NAMALWA (cell line): Measurements from ENCODE around the gene CDH26.
A peak's percentile ranks its signal among the peaks of the same experiment; 100 is the strongest.
"Not testable (repeated sequence)": the region's sequence is repeated elsewhere in the genome, so short reads cannot be mapped to it uniquely, and the experiment has no call there.

Experiments
- DNase-seq: peaks from one replicate; pipeline ENCODE4 v3.0.0-alpha.2; 2015; ENCODE audit warnings: low spot score

The CDH26 gene

DNA sequence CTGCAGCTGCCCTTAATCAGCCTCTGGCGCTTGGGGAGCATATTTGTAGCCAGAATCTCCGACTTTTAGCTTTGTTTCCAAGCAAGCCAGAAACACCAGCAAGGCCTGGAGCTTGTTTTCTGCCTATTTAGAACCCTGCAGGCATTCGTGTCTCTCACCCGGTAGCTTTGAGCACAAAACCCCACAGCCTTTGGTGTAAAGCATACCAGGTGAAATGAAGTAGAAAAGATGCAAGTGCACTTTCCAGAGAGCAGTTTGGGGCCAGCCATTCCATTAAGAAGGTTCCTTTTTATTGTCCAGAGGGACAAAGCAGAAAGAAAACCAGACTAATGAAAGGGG is 17.3 kb upstream of the CDH26 start:
- DNase-seq = no peak

GRCh38 chr20:59942245-59942644 is 16.0 kb upstream of the CDH26 start:
- DNase-seq = no peak

DNA sequence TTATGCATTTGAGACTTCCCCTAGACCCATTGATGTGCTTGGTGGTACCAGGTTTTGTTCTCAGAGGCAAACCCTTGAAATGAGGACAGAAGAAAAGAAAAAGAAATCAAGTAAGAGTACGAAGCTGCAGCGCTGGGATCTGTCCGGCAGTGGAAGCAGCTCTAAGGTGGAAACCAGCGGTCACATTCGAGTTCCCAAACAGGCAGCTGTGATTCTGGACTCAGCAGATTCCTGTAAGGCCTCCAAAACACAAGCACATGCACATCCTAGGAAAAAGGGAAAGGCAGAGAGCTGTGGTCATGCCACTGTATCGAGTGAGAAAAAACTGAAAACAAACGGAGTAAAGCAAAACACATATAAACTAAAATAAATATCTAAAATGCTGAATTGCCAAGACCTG is 13.5 kb upstream of the CDH26 start:
- no peak for DNase-seq

DNA sequence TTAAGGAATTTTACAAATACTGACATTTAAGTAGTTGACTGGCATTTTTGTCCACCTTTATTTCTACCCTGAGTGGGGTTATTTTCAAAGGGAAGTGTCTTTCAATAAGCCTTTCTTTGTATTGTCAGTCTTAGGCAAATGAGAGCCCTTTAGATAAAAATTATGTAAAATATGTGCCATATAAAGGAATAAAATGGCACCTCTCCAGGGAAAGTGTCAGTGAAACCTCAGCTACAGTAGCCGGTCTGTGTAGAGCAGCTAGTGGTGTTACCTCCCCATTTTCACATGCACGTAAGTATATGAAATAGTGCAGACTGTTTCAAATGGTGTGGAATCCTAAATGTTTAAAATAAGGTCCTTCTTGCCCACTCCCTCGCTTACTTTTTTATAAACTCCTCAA is 13.0 kb upstream of the CDH26 start:
- DNase-seq = no peak

DNA sequence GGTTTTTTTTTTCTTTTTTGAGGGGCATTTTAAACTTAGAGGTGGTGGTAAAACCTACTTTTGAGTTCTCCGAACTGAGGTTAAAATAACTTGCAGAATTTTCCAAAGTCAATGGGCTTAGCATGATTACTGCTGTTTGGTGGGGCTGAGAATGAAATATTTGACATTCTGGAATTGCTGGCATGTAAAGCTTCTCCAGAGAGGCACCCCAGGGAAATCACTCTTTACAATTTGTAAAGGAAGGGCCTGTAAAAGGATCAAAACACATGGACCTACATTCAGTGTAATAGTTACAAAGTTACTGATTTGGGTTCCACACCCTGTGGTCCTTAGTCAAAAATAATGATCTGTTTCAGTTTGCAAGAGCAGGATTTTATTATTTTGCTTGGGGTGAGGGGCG is 12.5 kb upstream of the CDH26 start:
- DNase-seq = no peak

- DNase-seq = no peak
Measured at GRCh38 chr20:59947376-59947775, 10.8 kb upstream of the CDH26 start.

DNA sequence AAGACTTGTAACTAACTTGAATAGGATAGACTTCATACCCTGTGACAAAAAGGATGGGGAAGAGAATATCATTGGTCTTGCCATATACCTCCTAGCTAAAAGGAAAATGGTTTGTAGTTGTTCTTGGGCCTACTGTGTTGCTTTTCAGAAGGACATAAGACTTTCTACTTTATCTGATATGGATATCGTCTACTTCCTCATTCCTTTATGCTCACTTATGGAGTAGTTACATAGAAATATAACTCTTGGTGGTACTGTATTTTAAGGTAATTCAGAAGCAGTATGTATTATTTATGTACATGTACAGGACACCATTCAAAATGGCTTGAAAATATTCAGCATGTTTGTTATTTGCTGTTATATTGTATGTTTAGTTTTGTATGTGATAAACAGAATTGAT is 10.0 kb upstream of the CDH26 start:
- peak; percentile 6 for DNase-seq

GRCh38 chr20:59948828-59949720 is 9.1 kb upstream of the CDH26 start:
- peak; percentile 78 for DNase-seq

DNA sequence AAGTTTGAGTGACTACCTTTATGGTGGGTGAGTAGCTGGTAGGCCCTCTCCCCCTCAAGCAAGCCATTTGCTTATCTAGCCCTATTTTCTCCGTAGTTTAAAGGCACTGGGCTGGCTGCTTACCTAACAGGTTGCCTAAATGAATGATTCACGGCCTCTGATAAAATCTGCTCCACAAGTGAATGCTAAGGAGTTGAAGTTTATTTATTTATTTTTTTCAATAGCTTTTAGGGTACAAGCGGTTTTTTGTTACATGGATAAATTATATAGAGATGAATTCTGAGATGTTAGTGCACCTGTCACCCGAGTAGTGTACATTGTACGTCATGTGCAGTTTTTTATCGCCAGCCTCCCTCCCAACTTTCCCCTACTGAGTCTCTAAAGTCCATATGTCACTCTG is 8.3 kb upstream of the CDH26 start:
- no peak for DNase-seq

DNA sequence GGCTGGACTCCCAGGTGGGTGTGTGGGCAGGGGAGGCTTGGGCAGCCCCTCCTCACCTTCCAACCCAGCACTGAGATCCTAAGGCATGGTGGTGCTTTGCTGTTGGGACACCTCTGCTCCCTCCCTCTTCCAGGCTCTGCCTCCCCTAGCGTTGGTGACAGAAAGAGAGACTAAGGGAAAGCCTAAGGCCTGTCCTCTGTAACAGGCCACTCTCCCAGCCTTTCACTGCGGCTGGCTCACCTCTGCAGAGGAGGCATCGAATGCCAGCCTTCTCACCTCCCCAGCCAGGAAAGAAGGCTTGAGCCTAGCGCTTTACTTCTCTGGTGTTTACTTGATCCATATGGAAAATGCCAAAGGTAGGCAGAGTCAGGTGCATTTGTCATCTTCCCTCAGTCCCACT is 3.5 kb upstream of the CDH26 start:
- no peak for DNase-seq

GRCh38 chr20:59955131-59955796 is 3.0 kb upstream of the CDH26 start:
- DNase-seq = peak; percentile 61

DNA sequence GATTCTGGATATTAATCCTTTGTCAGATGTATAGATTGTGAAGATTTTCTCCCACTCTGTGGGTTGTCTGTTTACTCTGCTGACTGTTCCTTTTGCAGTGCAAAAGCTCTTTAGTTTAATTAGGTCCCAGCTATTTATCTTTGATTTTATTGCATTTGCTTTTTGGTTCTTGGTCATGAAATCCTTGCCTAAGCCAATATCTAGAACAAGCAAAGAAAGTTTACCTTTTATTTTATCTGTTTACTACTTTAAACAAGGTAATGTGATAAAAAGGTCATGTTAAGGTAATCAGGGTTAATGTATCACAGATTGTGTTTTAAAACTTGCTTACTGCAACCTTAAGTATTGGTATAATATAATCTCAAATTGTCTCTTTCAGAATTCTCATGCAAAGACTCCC is 655 bp upstream of the CDH26 start:
- not testable (repeated sequence) for DNase-seq

DNA sequence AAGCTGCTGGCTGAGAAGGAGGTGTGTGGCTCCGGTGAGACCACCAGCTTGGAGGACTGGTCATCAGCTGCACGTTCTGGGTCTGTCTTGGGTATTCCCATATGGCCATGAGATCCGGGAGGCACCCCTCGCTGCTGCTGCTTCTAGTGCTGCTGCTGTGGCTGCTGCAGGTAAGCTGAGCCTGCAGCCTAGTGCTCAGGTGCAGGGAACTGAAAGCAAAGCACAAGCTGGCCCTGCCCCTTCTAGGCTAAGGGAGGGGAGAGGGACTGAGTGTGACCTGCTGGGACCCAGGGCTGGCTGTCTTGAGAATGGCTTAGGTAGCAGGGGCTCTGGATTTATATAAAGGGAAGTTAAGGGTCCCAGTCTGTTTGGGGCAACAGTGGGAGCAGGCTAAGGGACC is 403 bp downstream of the CDH26 start:
- no peak for DNase-seq

- no peak for DNase-seq
Measured at GRCh38 chr20:59961423-59961822, 3.2 kb downstream of the CDH26 start.

DNA sequence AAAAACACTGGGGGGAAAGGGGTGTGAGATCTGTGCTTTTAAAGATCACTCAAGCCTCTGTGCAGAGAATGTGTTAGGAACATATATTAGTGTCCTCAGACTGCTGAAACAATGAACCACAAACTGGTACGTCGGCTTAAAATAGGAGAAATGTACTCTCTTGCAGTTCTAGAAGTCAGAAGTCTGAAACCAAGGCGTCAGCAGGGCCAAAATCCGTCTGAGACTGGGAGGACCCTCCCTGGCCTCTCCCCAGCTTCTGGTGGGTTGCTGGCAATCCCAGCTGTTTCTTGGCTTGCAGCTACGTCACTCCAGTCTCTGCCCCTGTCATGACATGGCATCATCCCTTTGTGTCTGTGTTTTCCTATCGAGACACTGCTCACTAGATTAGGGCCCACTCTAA is 3.9 kb downstream of the CDH26 start:
- no peak for DNase-seq

- DNase-seq = no peak
Measured at GRCh38 chr20:59966428-59966827, 8.2 kb downstream of the CDH26 start.

DNA sequence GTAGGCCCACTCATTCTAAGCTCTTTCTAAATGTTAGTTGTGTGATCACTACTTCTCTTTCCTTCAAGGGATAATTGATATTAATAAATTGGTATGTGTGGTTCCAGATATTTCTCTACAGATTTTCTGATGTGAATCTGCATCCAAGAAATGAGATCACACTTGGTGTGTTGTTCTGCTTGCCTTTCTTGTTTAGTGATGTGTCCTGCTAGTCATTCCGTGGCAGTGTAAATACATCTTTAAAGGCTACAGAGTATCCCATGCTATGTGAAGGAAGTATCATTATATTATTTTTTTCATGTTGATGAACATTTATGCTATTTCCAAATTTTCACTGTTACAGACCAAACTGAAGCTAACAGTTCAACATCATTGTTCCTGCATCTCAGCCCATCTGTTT is 13.2 kb downstream of the CDH26 start:
- DNase-seq = no peak

DNA sequence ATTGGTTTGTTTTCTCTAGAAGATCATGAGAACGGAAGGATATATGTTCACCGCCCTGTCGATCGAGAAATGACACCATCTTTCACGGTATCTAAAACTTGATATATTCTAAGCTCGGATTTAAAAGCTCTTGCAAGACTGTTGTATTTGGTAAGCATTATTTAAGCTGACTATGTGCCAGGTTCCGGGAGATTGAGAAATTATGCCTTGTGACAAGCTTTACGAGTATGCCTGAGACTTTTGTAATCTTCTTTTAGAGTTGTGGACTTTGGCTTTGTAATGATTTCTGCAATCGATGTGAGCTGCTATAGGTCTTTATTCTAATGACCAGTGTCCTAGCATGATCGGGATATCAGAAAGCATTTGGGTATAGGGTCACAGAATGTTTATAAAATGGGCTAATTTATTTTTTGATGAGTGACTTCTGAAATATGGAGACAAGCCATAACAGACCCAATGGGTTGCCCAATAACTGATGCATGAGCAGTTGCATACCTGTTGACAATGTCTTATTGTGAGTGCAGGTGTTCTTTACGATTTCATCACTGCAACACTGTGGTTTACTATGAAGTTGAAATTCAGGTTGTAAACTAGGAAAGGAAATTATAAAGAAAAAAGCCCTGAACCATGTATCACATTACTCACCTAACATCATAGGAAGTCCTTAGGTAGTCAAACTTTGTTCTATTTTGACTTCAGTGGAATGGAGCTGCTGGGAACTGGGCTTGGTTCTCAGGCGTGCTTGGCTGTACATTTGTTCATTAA is 14.0 kb downstream of the CDH26 start:
- DNase-seq = no peak

DNA sequence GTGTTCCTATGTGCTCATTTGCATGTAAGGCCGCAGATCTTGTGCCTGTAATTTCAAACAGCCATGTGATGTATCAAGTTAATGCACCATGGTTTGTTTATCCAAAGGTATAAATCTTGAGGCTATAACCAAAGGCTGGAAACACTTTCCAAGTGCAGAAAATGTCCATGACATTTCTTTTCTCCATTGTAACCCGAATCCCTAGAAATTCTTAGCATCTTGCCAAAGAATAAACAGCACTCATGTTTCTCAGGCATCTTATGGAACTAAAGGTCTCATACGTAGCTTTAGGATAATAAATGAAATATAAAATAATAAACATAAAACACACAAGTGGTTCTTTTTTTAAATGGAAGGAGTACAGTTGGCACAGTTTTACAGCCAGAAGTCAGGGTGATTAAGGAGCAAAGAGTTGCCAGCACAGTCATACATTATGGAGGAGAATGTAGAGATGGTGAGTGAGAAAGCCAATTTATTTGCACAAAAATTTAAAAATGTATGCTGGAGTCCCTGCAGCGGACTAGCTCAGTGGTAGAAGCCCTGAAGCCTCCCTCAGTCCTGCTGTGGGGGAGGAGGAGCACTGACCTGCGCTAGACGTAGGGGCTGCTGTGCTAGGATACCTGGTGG is 18.0 kb downstream of the CDH26 start:
- no peak for DNase-seq

- DNase-seq = no peak
Measured at GRCh38 chr20:59977086-59977485, 18.9 kb downstream of the CDH26 start.

DNA sequence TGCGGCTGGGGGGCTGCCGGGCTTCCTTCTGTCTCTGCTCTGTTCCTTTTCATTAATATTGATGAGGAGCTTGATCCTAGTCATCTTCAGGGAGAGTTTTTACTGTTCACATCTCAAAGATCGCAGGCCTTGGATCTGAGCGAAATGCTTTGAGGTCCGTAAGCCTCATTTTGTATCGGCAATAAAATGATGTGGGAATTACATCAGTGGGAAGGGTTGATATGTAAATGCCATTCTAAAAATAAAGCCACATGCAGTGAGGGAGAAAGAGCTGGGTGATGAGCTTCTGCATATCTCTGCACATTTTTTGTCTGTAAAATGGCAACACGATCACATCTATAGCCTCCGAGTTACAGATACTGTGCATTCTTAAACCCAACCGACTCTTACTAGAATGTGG is 24.9 kb downstream of the CDH26 start:
- no peak for DNase-seq

DNA sequence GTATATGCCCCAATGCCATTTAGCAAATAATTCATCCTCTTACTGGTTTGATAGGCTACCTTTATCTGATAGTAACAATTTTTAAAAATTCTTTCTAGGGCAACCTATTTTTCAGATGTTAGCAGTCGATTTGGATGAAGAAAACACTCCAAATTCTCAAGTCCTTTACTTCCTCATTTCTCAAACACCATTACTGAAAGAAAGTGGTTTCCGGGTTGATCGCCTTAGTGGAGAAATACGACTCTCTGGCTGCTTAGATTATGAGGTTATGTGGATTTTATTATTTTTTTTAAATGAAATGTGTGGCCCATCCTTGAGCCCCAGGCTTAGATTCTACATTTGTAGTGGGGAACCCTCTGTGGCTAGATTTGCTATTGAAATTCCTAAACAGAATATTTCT is 26.3 kb downstream of the CDH26 start:
- no peak for DNase-seq

DNA sequence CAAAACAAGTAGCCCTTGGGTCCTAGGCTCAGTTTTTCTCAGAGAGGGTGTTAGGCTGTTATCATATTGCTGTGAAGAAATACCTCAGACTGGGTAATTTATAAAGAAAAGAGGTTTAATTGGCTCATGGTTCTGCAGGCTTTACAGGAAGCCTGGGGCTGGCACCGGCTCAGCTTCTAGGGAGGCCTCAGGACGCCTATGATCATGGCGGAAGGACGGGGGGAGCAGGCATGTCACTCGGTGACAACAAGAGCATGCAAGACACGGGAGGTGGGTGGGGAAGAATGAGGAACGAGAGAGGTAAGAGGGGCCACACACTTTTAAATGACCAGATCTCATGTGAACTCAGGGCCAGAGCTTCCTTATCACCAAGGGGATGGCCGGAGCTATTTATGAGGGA is 26.9 kb downstream of the CDH26 start:
- DNase-seq = no peak
